Activated CD4-positive, alpha-beta T cell treated with anti-CD3 and anti-CD28 coated beads, Interleukin-2, amount 50 U/mL, for 16 hours (primary cell): ENCODE measurements around the gene GRIA4.
"Not testable (repeated sequence)": the region's sequence is repeated elsewhere in the genome, so short reads cannot be mapped to it uniquely, and the experiment has no call there.

ENCODE experiments used
- DNase-seq: peaks from one replicate; pipeline ENCODE4 v3.0.0-alpha.2; 2020

GRIA4 gene

GRCh38 chr11:105732611-105733010 is 122.7 kb downstream of the GRIA4 start:
- no peak for DNase-seq

- DNase-seq, result no peak
These were observed 124.6 kb downstream of the GRIA4 start for GRCh38 chr11:105734426-105734825.

DNA sequence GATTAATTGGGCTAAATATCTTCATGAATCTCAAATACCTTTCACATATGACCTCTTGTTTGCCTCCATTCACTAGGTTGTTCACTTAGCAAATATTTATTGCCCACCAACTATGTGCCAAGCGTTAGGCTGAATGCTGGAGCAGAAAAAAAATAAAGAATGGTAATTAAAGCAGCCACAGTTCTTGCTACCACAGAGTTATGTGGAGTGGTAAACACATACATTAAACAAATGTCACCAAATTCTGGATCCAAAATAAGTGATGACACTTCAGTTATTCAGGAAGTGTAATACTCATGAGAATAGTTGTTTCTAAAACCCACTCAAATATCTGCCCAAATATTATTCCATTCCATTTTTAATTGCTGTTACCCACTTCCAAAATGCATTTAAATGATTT is 128.4 kb downstream of the GRIA4 start:
- no peak for DNase-seq

DNA sequence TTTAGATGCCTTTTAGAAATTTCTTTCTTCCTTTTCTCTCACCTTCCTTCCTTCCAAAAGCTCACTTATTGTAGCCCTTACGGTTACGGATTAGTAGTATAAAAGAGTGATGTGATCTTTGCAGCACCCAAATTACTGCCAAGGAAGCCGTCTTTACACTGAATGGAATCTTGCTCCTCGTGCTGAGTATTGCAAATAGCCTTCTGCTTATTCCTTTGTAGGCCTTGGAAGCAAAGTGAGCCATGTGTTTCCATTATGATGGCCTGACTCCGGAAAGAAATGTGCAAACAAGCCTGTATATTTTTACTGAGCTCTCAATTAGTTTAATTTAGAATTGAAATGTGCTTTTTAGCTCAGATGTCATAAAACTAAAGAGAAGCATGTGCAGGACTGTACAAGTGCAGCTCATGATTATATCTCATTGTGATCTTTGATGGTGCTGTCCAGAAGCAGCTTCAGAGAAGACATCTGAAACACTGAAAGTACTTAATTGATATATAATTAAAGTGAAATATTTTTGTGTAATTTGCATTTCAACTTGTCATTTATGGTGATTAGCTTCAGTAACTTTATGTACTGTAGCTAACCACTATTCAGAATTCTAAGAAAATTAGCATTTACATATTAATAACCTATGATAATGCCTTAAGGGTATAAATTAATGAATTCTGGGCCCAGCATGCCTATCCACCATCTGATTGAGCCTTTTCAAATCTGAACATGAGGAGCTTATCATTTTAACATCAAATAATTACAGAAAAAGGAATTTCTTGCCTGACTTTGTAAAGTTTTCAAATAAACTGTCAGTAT is 129.3 kb downstream of the GRIA4 start:
- DNase-seq, result no peak

DNA sequence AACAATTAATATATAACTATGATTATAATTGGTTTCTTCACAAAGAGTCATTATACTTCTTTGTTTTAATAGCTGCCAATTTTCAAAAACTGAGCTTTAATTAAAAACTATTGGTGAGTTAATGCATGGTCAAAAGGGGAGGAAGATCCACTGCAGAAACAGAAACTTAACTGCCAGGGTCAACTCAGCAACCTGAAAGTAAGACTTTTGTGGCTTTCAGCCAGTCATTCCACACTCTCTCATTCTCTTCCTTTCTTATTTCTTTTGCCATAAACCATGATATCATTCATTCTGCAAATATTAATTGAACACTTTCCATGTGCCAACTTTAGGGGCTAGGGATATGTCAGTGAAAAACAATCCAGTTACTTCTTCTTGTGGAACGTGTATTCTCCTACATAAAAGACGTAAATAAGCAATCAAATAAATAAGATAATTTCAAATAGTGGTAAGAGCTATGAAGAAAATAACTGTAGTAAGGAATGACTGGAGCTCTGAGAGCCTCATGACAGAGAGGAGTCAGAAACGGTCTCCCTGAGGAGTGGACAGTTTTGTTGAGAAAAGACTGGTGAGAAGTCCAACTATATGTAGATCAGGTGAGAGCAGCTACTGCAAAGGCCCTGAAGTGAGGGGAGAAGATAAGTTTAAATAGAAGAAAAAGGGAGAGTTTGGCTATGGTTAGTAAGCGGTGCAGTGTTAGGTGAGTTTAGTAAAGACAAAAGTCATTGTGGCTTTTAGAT is 130.5 kb downstream of the GRIA4 start:
- no peak for DNase-seq

DNA sequence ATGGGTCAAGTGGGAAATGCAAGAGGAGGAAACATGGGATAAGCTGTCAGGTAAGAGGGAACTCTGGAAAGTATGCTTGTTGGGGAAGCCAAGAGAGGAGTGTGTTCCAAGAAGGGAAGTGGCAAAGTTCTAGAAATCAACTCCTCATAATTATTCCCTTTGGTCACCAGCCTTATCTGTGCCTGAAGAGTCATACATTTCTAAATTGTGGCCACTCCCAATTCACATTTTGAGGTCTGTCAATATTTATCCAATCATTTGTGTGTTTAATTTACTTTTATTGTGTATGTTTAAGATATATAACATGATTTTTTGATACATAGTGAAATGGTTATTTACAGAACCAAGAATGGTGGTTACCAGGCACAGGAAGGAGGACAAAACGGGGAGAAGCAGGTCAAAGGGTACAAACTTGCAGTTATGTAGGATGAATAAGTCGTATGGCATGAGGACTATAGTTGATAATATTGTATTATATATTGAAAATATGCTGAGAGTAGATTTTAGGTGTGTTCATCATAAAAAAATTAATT is 131.7 kb downstream of the GRIA4 start:
- DNase-seq, result no peak

DNA sequence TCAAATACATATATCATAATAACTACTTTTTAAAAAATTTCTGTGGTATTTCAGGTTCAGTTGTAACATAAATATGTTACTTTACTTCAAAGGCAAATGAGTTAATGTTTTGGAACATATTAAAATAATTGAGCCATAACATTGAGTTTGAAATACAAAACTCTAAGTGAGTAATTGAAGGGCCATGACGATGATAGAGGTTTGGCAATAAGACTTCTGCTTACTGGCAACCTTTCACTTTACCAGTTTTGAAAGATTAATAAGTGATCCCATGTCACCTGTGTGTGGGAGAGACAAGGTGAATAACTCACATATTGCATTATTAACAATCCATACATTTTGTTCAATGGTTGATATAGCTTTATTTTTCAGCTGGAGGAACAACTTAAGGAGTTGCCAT is 144.4 kb downstream of the GRIA4 start:
- DNase-seq, result no peak

GRCh38 chr11:105754716-105755115 is 144.8 kb downstream of the GRIA4 start:
- no peak for DNase-seq

- no peak for DNase-seq
These were observed 147.2 kb downstream of the GRIA4 start for GRCh38 chr11:105757107-105757506.

- no peak for DNase-seq
These were observed 153.7 kb downstream of the GRIA4 start for GRCh38 chr11:105763594-105763993.

GRCh38 chr11:105767931-105768330 is 158.1 kb downstream of the GRIA4 start:
- DNase-seq, result no peak

DNA sequence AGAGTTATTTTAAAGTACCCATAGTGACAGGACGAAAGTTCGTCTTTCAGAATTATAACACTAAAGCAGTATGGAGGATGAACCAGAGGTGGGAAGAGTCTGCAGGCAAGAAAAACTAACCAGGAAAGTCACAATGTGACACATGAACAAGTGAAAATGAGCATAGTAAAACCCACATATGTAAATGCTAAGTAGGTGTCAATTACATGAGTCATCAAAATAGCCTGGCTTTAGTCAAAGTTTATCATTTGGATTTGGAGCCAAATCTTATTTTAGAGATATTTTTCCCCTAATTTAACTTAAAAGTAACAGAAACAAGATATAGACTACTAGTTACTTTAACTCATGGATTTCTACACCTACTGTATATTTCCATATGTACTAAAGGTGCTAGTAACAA is 159.8 kb downstream of the GRIA4 start:
- DNase-seq, result no peak

DNA sequence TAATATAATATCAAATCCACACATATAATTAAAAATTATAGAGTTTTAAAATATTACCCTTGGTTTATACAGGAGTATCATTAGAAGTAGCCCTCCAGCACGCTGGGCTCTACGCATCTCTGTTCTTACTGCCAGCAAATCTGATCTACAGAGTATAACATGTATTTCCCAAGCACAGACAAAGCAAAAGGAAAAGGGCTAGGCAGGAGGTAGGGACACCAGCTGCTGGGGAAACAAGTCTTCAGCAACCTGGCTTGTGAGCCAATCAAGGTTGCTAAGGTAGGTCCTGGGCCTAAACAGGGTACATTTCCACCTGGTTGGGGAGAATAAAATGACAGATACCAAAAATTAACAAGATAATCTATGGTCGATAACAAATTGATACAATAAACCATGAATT is 163.6 kb downstream of the GRIA4 start:
- DNase-seq, result not testable (repeated sequence)

DNA sequence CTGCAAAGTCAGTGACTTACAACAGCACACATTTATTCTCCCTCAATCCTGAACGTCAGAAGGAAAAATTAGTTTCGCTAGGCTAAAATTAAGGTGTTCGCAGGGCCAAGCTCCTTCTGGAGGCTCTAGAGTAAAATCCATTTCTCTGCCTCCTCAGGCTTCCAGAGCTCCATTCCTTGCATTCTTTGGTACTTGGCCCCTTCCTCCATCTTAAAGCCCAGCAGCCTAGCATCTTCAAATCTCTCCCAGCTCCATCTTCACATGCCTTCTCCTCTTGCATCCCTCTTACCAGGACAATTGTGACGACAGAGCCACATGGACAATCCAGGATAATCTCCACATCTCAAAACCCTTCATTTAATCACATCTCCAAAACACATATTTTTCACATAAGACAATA is 165.0 kb downstream of the GRIA4 start:
- DNase-seq, result no peak

DNA sequence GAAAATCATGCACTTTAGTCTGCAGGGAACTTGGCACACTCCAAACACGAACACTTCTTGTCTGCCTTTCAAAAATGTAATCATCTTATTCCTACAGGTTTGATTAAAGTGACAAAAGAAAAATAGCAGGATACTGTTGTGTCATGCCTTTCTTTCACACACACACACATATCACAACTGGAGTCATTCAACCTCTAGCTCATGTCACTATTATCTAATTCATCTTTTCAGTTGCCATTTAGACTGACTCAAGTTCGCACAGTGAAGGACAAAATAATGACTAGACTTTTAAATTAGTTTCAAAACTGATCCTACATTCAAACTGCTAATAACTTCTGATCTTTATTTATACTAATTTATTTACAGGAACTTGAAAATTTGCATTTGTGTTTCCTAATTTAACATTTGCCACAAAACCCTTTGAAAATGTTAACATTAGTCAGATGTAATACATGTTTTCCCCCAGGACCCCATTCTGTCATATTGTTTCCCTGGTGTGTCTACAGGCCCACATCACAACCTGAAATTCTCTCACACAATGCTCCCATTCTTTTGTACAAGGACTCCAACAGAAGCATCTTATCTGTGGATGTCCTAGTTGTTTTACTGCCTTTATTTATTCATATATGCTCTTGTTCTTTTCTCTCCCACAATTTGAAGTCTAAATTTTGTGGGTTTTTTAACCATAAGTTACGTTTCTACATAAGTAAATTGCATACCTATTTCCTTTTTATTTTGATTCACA is 171.1 kb downstream of the GRIA4 start:
- no peak for DNase-seq

- no peak for DNase-seq
These were observed 171.9 kb downstream of the GRIA4 start for GRCh38 chr11:105781807-105782206.

DNA sequence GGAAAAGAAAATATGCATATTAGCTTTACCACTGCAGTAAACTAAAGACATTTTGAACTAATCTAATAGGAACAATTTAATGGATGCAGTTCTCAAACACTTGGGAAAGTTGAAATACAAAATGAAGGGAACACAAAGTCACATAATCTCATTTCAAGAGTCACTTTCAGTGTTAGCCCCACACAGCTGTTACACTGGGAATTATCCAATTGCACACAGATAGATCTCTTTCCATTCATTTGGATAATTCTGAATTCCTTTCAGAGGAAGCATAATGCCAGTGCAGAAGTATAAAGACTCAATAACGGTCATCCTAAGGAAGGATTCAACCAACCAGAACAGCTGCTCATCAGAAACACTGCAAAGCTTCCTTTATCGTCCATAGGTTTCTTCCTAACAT is 173.3 kb downstream of the GRIA4 start:
- no peak for DNase-seq

- not testable (repeated sequence) for DNase-seq
These were observed 176.0 kb downstream of the GRIA4 start for GRCh38 chr11:105785850-105786249.

- no peak for DNase-seq
These were observed 176.9 kb downstream of the GRIA4 start for GRCh38 chr11:105786741-105787140.

GRCh38 chr11:105789579-105790420 is 179.9 kb downstream of the GRIA4 start:
- no peak for DNase-seq

- DNase-seq, result no peak
These were observed 181.0 kb downstream of the GRIA4 start for GRCh38 chr11:105790840-105791239.

DNA sequence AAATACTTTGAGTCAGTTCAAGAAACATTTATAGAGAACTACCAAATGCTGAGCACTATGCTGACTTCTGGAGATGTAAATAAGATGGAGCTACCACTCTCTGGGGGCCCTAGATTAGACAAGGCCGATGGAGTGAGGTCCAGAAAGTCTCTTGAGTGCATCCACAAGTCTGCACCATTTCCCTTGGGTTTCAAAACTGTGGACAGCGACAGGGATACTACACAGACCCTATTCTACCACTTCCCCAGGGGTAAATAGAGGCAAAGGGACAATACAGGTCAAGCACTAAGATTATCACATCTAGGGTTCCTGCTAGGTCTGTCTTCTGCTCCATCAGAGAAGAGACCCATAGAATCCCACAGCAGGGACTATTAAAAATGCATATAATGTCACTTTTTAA is 183.2 kb downstream of the GRIA4 start:
- DNase-seq, result no peak
